HG02642 (cell line): Measurements from ENCODE around the gene ZAR1L.
"Not testable (repeated sequence)": the region's sequence is repeated elsewhere in the genome, so short reads cannot be mapped to it uniquely, and the experiment has no call there.

Source experiments
- ATAC-seq: cut with Tn5 transposase; IDR thresholded peaks from one replicate; pipeline ENCODE4 v1.9.1; 2021; ENCODE audit warnings: mild to moderate bottlenecking; ENCODE audit not compliant: unreplicated experiment, poor library complexity

ZAR1L gene, protein sequence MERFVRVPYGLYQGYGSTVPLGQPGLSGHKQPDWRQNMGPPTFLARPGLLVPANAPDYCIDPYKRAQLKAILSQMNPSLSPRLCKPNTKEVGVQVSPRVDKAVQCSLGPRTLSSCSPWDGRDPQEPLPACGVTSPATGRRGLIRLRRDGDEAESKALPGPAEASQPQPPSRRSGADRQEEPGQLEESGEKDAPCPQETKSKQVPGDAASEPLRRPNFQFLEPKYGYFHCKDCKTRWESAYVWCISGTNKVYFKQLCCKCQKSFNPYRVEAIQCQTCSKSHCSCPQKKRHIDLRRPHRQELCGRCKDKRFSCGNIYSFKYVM

DNA sequence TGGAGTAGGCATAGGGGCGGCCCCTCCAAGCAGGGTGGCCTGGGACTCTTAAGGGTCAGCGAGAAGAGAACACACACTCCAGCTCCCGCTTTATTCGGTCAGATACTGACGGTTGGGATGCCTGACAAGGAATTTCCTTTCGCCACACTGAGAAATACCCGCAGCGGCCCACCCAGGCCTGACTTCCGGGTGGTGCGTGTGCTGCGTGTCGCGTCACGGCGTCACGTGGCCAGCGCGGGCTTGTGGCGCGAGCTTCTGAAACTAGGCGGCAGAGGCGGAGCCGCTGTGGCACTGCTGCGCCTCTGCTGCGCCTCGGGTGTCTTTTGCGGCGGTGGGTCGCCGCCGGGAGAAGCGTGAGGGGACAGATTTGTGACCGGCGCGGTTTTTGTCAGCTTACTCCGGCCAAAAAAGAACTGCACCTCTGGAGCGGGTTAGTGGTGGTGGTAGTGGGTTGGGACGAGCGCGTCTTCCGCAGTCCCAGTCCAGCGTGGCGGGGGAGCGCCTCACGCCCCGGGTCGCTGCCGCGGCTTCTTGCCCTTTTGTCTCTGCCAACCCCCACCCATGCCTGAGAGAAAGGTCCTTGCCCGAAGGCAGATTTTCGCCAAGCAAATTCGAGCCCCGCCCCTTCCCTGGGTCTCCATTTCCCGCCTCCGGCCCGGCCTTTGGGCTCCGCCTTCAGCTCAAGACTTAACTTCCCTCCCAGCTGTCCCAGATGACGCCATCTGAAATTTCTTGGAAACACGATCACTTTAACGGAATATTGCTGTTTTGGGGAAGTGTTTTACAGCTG is at the start of gene ZAR1L, which contains the start of gene BRCA2:
ZAR1L (minus strand) TSS at position 126 of the 790 bp plus-strand sequence. CDS start 3,438 bp downstream, outside the sequence.
BRCA2 (plus strand) TSS at position 271 of the 790 bp plus-strand sequence. CDS start 953 bp downstream, outside the sequence.
- ATAC-seq = peak; percentile 98

DNA sequence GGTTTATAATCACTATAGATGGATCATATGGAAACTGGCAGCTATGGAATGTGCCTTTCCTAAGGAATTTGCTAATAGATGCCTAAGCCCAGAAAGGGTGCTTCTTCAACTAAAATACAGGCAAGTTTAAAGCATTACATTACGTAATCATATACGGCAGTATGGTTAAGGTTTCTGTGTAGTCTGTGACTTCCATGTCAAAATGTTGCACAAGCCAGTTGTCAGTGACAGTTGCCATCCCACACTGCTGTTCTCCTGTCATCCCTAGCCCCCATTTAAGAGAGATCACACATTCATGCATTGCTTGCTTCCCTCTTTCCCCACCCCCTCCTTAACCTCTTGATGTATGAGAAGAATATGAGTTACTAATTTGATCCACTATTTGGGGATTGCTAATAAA is 47.4 kb upstream of the ZAR1L start:
- no peak for ATAC-seq

DNA sequence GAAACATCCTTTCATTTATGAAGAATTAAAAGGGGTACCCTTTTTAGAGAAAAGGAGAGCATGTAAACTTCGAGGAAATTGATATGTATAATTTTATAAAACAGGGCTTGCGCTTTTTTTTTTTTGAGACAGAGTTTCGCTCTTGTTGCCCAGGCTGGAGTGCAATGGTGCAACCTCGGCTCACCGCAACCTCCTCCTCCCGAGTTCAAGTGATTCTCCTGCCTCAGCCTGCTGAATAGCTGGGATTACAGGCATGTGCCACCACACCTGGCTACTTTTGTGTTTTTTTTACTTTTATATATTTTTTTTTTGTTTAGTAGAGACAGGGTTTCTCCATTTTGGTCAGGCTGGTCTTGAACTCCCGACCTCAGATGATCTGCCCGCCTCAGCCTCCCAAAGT is 40.8 kb upstream of the ZAR1L start:
- not testable (repeated sequence) for ATAC-seq

DNA sequence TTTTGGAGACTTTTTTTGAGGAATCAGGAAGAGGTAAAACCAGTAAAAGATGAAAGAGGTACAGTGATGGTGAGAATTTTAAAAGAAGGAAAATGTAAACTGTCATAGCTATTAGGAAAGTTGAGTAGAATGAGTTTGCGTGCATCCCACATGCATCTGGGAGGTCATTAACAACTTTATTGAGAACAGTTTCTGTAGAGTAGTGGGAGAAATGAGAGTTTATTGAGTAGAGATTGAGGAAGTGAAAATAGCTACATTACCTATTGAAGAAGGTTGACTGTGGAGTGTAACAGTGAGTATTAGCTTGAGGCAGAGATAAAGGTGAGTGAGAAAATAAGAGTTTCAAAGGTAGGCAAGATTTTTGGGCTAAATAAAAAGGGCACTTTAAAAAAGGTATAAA is 38.9 kb upstream of the ZAR1L start:
- peak; percentile 64 for ATAC-seq

DNA sequence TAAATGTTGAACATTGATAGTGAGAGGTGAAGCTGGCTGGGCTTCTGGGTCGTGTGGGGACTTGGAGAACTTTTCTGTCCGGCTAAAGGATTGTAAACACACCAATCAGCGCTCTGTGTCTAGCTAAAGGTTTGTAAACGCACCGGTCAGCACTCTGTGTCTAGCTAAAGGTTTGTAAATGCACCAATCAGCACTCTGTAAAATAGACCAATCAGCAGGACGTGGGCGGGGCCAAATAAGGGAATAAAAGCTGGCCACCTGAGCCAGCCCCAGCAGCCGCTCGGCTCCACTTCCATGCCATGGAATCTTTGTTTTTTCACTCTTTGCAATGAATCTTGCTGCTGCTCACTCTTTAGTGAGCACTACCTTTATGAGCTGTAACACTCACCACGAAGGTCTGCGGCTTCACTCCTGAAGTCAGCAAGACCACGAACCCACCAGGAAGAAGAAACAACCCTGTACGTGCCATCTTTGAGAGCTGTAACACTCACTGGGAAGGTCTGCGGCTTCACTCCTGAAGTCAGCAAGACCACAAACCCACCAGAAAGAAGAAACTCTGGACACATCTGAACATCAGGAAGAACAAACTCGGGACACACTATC is 35.8 kb upstream of the ZAR1L start:
- ATAC-seq = not testable (repeated sequence)

DNA sequence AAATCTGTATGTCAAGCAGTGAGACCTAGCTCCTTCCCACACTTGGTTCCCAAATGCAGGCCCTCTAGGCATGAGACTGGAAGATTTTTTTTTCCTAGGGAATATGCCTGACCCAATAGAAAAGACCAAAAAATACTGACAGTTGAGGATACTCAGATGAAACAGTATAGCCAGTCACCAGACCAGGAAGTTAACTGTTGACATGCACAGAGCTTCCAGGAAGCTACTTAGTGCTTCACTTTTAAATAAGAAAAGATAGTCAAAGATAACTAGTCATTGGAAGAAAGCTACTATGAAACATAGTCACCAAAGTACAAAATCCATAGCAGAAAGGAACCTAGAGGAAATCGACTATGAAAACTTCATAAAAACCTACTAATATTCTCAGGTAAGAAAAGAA is 32.5 kb upstream of the ZAR1L start:
- no peak for ATAC-seq

DNA sequence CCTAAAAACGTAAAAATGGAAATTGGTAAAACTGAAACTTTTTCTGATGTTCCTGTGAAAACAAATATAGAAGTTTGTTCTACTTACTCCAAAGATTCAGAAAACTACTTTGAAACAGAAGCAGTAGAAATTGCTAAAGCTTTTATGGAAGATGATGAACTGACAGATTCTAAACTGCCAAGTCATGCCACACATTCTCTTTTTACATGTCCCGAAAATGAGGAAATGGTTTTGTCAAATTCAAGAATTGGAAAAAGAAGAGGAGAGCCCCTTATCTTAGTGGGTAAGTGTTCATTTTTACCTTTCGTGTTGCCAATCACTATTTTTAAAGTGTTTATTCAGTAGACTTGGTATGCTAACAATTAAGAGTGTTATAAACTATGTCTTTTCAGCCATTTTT is 25.8 kb upstream of the ZAR1L start:
- ATAC-seq = no peak

DNA sequence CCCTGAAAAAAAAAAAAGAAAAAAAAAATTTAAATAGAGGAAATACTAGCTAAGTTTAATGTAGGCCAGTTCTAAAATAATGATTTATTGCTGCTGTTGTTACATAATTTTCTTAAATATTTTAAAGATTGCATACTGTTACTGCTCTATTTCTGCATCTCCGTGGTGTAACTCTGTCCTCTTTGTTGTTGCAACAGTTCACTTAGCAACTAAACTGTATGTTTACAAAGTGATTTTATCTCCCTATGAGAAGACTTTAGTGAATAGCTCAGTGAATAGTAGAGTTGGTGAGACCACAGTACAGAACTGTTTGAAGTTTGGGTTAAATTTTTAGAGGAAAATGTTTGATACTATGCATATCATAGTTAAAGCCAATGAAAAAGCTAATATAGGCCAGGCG is 19.5 kb upstream of the ZAR1L start:
- ATAC-seq = no peak

DNA sequence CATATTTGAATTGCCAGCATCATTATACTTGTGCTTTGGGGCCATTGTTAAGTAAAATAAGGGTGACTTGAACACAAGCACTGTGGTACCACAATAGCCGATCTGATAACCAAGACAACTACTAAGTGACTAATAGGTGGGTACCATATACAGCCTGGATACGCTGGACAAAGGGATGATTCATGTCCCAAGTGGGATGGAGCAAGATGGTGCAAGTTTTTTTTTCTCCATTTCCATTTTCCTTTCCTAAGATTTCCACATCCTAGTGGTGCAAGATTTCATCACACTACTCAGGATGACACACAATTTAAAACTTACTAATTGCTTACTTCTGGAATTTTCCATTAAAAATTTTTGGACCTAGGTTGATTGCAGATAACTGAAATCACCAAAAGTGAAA is 15.3 kb upstream of the ZAR1L start:
- ATAC-seq = no peak

DNA sequence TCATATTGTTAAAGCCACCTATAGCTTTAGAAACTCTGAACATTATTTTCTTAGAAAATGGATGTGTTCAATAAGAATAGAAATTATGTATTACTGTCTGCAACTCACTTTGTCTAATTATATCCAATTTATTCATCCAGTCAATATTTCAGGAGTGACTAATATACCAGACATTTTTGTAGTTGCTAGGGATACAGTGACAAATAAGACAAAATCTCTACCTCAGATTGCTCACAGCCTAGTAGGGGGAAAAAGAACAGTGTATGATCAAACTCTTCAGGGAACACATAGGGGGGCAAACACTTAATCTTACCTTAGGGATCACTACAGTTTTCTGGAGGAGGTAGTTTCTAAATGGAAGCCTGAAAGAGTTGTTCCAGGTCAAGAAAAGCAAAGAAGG is 8.7 kb upstream of the ZAR1L start:
- no peak for ATAC-seq

DNA sequence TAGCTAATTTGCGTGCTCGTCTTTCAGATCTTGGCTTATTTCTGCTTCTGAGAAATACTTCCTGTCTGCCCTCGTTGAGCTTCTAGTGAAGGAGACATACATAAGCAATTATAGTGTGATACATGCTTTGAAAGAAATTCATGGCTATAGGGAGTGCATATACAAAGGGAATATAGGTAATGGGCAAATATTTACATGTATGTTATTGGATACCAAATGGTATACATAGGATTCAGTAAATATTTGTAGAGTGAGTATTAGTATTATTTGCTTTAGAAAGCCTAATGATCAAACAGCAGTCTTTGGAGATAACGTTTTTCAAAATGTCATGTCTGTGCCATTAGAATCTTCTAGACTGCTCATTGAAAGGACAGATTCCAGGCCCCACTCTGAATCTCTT is 5.4 kb upstream of the ZAR1L start:
- no peak for ATAC-seq

DNA sequence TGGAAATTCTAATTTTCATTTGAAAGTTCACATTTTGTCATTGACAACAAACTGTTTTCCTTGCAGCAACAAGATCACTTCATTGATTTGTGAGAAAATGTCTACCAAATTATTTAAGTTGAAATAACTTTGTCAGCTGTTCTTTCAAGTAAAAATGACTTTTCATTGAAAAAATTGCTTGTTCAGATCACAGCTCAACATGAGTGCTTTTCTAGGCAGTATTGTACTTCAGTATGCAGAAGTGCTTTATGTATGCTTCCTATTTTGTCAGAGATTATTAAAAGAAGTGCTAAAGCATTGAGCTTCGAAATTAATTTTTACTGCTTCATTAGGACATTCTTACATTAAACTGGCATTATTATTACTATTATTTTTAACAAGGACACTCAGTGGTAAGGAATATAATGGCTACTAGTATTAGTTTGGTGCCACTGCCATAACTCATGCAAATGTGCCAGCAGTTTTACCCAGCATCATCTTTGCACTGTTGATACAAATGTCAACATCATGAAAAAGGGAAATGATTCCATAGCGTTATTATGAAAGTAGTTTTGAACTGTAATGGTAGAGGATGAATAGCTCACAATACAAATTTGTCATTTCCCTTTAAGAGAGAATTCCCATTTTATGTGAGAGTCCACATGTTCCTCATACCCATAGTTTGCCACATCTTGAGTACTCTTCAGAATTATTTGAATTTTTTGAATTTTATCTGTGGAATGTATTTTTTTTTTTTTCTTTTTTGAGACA is 2.7 kb upstream of the ZAR1L start:
- no peak for ATAC-seq

DNA sequence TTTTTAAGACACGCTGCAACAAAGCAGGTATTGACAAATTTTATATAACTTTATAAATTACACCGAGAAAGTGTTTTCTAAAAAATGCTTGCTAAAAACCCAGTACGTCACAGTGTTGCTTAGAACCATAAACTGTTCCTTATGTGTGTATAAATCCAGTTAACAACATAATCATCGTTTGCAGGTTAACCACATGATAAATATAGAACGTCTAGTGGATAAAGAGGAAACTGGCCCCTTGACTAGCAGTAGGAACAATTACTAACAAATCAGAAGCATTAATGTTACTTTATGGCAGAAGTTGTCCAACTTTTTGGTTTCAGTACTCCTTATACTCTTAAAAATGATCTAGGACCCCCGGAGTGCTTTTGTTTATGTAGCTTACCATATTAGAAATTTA is 1.3 kb upstream of the ZAR1L start:
- no peak for ATAC-seq

DNA sequence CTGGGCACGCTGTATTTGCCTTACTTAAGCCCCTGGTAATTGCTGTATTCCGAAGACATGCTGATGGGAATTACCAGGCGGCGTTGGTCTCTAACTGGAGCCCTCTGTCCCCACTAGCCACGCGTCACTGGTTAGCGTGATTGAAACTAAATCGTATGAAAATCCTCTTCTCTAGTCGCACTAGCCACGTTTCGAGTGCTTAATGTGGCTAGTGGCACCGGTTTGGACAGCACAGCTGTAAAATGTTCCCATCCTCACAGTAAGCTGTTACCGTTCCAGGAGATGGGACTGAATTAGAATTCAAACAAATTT is 821 bp upstream of the ZAR1L start:
- ATAC-seq = peak; percentile 55

DNA sequence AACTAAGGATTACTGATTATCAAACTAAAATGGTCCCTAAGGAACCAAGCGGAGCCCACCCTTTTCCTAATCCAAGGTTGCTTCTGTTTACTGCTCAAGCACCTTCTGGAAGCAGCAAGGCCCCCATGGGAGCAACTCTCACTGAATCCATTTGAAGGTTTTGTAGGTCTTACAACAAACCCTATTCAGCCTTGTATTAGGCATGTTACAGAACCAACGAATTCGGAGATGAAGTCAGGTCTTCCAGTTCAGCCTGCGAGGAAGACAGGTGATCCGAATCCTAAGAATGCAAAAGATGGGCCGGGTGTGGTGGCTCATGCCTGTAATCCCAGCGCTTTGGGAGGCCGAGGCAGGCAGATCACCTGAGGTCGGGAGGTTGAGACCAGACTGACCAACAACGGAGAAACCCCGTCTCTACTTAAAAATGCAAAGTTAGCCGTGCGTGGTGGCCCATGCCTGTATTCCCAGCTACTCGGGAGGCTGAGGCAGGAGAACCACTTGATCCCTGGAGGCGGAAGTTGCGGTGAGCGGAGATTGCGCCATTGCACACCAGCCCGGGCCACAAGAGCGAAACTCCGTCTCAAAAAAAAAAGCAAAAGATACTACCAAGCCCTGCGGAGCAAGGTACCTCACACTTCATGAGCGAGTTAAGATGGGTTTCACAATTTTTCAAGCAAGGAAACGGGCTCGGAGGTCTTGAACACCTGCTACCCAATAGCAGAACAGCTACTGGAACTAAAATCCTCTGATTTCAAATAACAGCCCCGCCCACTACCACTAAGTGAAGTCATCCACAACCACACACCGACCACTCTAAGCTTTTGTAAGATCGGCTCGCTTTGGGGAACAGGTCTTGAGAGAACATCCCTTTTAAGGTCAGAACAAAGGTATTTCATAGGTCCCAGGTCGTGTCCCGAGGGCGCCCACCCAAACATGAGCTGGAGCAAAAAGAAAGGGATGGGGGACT is 609 bp downstream of the ZAR1L start:
- peak; percentile 21 for ATAC-seq

DNA sequence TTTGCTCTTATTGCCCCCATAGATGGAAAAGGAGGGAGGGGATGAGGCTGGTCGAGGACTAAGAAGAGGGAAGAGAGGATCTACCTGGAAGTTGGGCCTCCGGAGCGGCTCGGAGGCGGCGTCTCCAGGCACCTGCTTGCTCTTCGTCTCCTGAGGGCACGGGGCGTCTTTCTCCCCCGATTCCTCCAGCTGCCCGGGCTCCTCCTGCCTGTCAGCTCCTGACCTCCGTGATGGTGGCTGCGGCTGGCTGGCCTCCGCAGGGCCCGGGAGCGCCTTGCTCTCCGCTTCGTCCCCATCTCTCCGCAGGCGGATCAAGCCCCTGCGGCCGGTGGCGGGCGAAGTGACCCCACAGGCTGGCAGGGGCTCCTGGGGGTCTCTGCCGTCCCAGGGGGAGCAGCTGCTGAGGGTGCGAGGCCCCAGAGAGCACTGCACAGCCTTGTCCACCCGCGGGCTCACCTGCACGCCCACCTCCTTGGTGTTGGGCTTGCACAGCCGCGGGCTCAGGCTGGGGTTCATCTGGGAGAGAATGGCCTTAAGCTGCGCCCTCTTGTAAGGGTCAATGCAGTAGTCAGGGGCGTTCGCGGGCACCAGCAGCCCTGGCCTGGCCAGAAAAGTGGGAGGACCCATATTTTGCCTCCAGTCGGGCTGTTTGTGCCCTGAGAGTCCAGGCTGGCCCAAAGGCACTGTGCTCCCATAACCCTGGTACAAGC is 3.8 kb downstream of the ZAR1L start:
- ATAC-seq = no peak

DNA sequence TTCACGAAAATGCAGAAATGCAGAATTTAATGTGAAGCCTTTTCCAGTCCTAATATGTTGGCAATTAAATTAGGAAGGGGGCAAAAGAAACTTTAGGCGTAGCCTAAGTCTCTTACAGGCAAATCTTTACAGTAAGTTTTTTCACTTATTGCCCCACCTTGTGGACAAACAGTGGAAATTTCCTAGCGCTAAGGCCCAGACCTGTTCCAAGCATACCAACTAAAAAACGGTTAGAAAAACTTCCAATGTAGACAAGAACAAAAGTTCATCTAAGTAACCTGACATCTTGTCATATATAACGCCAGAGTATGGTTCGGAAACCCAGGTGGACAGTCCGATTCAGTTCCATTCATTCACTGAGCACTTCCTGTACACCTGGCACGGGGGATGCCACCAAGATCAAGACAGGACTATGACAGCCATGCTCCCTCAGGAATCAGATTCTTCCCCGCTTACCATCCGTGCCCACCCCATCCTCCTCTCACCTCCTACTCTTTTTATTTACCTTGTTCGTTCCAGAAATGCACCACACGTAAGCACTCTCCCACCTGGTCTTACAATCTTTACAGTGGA is 4.9 kb downstream of the ZAR1L start:
- ATAC-seq = peak; percentile 73

DNA sequence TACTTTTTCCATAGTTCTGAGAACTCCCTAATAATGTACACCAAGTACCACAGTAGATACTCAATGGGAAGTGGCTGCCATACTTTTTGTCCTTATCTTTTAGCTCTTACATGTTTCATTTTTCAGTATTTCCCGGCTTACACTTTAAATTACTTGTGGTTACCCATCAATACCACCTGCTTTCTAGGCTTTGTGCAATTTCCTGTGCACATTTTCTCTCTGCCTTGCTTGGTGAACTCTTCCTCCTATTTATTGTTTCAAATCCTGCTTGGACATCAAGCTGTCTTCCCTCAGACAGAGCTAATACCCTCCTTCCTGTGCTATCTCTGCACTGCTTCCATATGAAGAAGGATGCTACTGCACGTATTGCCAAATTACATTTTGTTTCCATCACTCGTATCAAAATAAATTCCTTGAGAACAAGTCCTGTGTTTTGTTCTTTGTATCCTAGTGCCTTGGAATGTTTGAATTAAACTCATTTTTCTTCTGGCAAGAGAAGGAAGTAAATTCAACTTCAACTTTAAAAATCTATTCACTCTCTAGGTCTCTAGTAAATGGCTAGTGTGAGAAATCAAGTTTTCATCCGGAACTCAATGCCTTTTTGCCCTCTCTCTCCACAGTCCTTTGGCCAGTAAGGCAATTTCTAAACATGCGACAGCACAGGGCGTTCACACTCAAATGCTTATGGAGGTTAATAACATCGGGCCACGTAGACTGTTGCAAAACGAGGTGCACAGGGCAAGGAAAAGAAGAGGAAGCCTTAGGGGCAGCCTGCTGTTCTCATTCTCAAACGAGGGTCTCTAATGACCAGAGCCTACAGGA is 5.6 kb downstream of the ZAR1L start:
- ATAC-seq = peak; percentile 49
